ENCODE measurements around the gene SLC16A7. TPM values are rescaled to one million over a fixed set of nuclear protein-coding genes. Genes with fewer than 3 reads are reported as not detected.

The SLC16A7 gene
- total and polyA plus RNA-seq, 9 donors: 2.0 to 21.9 (median 13.7) TPM

GRCh38 chr12:59660921-59661597, 65.2 kb downstream of the SLC16A7 start:
- H3K4me3 ChIP-seq: no peak overlapping the region
- no peaks in the 10 kb centered on the region for H3K27me3 ChIP-seq
- H3K36me3 ChIP-seq: no peaks in the 10 kb centered on the region
- H3K4me1 ChIP-seq (ENCODE audit: insufficient read depth): no peaks in the 10 kb centered on the region
- WGBS, 3 donors: 96 to 98% (median 97%) methylated on average over 2 of the region's 2 CpGs
- DNase-seq: no peak
- no peak overlapping the region for H3K27ac ChIP-seq
- intact Hi-C loops (cut with DNase I): no loop called here
- TF ChIP-seq EP300 (IDR thresholded peaks at IDR 0.05): no peak
- no peak for TF ChIP-seq CTCF (IDR thresholded peaks at IDR 0.05)
- TF ChIP-seq POLR2A (IDR thresholded peaks at IDR 0.05): no peak
- no peaks in the 10 kb centered on the region for H3K9me3 ChIP-seq

- 73 to 77% (median 74%) methylated on average over 2 of the region's 2 CpGs for WGBS, 3 donors
- Histone ChIP-seq H3K27me3 (no peaks in the 10 kb centered on the region), H3K4me3 (no peak overlapping the region), H3K27ac (no peak overlapping the region), H3K9me3 (no peaks in the 10 kb centered on the region), H3K4me1 (ENCODE audit: insufficient read depth) (no peaks in the 10 kb centered on the region), H3K36me3 (no peaks in the 10 kb centered on the region)
- intact Hi-C loops (cut with DNase I): no loop called here
- no peak for DNase-seq
- TF ChIP-seq POLR2A (IDR thresholded peaks at IDR 0.05): no peak
- TF ChIP-seq CTCF (IDR thresholded peaks at IDR 0.05): no peak
- TF ChIP-seq EP300 (IDR thresholded peaks at IDR 0.05): no peak
Measured at GRCh38 chr12:59664495-59664894, 68.7 kb downstream of the SLC16A7 start.

- intact Hi-C loops (cut with DNase I): no loop called here
- DNase-seq: no peak
- no peaks in the 10 kb centered on the region for H3K36me3 ChIP-seq
- no peaks in the 10 kb centered on the region for H3K27me3 ChIP-seq
- H3K27ac ChIP-seq: no peak overlapping the region
- TF ChIP-seq POLR2A (IDR thresholded peaks at IDR 0.05) (no peak), CTCF (IDR thresholded peaks at IDR 0.05) (no peak), EP300 (IDR thresholded peaks at IDR 0.05) (no peak)
- no peaks in the 10 kb centered on the region for H3K9me3 ChIP-seq
- 31 to 42% (median 40%) methylated on average over 2 of the region's 2 CpGs for WGBS, 3 donors
- no peaks in the 10 kb centered on the region for H3K4me1 ChIP-seq (ENCODE audit: insufficient read depth)
- H3K4me3 ChIP-seq: no peak overlapping the region
Measured at GRCh38 chr12:59665701-59666100, 69.9 kb downstream of the SLC16A7 start.

- 79 to 88% (median 82%) methylated on average over 2 of the region's 2 CpGs for WGBS, 3 donors
- H3K27ac ChIP-seq: no peak overlapping the region
- H3K4me1 ChIP-seq (ENCODE audit: insufficient read depth): no peaks in the 10 kb centered on the region
- no peak for DNase-seq
- no peaks in the 10 kb centered on the region for H3K36me3 ChIP-seq
- no peak overlapping the region for H3K4me3 ChIP-seq
- H3K9me3 ChIP-seq: no peaks in the 10 kb centered on the region
- intact Hi-C loops (cut with DNase I): no loop called here
- H3K27me3 ChIP-seq: no peaks in the 10 kb centered on the region
- TF ChIP-seq CTCF (IDR thresholded peaks at IDR 0.05) (no peak), POLR2A (IDR thresholded peaks at IDR 0.05) (no peak), EP300 (IDR thresholded peaks at IDR 0.05) (no peak)
Measured at GRCh38 chr12:59668674-59669073, 72.8 kb downstream of the SLC16A7 start.

All from ovary (tissue), 9 donors.